Right lobe of liver (tissue), 4 donors: Measurements from ENCODE around the gene RNPEPL1.
"Not testable (repeated sequence)": the region's sequence is repeated elsewhere in the genome, so short reads cannot be mapped to it uniquely, and the experiment has no call there.

Experiments used
- POLR2A ChIP-seq: fragments of 450-650 bp; IDR thresholded peaks from one replicate; pipeline ENCODE4 v1.6.1; 2017; ENCODE audit warnings: antibody characterized with exemption, mild to moderate bottlenecking
- TF ChIP-seq, protein P1 (sequence below), 4 donors: fragments of 200-600 bp in 3 of 4; fragments of 450-650 bp in 1 of 4; IDR thresholded peaks; one replicate each; pipeline versions ENCODE4 v1.5.1 to v1.8.0; 2016 to 2022; ENCODE audit warnings: antibody characterized with exemption in 4 of 4, mild to moderate bottlenecking in 2 of 4
- donor health status: DM: no; HTN: no; CAD: no.
- donor health status: DM: no; HTN: no; CAD: no.
- donor health status: DM: no; HTN: yes; CAD: no.

DNA sequence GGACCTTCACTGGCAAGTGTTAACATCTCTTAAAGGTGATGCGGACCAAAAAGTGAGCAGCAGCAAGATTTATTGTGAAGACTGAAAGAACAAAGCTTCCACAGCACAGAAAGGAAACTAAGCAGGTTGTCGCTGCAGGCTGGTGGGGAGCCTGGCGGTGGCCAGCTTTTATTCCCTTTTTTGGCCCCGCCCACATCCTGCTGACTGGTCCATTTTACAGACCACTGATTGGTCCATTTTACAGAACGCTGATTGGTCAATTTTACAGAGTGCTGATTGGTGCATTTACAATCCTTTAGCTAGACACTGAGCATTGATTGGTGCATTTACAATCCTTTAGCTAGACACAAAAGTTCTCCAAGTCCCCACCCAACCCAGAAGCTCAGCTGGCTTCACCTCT, 46.4 kb upstream of the RNPEPL1 start:
- TF ChIP-seq, protein P1, sequence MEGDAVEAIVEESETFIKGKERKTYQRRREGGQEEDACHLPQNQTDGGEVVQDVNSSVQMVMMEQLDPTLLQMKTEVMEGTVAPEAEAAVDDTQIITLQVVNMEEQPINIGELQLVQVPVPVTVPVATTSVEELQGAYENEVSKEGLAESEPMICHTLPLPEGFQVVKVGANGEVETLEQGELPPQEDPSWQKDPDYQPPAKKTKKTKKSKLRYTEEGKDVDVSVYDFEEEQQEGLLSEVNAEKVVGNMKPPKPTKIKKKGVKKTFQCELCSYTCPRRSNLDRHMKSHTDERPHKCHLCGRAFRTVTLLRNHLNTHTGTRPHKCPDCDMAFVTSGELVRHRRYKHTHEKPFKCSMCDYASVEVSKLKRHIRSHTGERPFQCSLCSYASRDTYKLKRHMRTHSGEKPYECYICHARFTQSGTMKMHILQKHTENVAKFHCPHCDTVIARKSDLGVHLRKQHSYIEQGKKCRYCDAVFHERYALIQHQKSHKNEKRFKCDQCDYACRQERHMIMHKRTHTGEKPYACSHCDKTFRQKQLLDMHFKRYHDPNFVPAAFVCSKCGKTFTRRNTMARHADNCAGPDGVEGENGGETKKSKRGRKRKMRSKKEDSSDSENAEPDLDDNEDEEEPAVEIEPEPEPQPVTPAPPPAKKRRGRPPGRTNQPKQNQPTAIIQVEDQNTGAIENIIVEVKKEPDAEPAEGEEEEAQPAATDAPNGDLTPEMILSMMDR (IDR thresholded peaks at IDR 0.05), result not testable (repeated sequence)
- not testable (repeated sequence) for TF ChIP-seq POLR2A
